ENCODE results near the gene SGSM1.
"Not testable (repeated sequence)": the region's sequence is repeated elsewhere in the genome, so short reads cannot be mapped to it uniquely, and the experiment has no call there.

The SGSM1 gene

GRCh38 chr22:24836282-24836681, 30.3 kb downstream of the SGSM1 start:
- no peak for DNase-seq (ENCODE audit: low read depth in 2 of 2)

- DNase-seq (ENCODE audit: low read depth in 2 of 2) = not testable (repeated sequence)
Measured at GRCh38 chr22:24837517-24837916, 31.5 kb downstream of the SGSM1 start.

- DNase-seq (ENCODE audit: low read depth in 2 of 2) = no peak
Measured at GRCh38 chr22:24841261-24841660, 35.2 kb downstream of the SGSM1 start.

GRCh38 chr22:24843048-24843447, 37.0 kb downstream of the SGSM1 start:
- no peak for DNase-seq (ENCODE audit: low read depth in 2 of 2)

GRCh38 chr22:24845041-24845898, 39.3 kb downstream of the SGSM1 start:
- no peak for DNase-seq (ENCODE audit: low read depth in 2 of 2)

- DNase-seq (ENCODE audit: low read depth in 2 of 2) = no peak
Measured at GRCh38 chr22:24847490-24847889, 41.5 kb downstream of the SGSM1 start.

- no peak for DNase-seq (ENCODE audit: low read depth in 2 of 2)
Measured at GRCh38 chr22:24848559-24849168, 42.7 kb downstream of the SGSM1 start.

- no peak for DNase-seq (ENCODE audit: low read depth in 2 of 2)
Measured at GRCh38 chr22:24855794-24856193, 49.8 kb downstream of the SGSM1 start.

- DNase-seq (ENCODE audit: low read depth in 2 of 2) = no peak
Measured at GRCh38 chr22:24857576-24857975, 51.6 kb downstream of the SGSM1 start.

- DNase-seq (ENCODE audit: low read depth in 2 of 2) = no peak
Measured at GRCh38 chr22:24859587-24859986, 53.6 kb downstream of the SGSM1 start.

GRCh38 chr22:24865508-24865907, 59.5 kb downstream of the SGSM1 start:
- DNase-seq (ENCODE audit: low read depth in 2 of 2) = no peak

GRCh38 chr22:24867323-24868022, 61.5 kb downstream of the SGSM1 start:
- DNase-seq (ENCODE audit: low read depth in 2 of 2) = no peak

GRCh38 chr22:24868979-24869378, 63.0 kb downstream of the SGSM1 start:
- no peak for DNase-seq (ENCODE audit: low read depth in 2 of 2)

GRCh38 chr22:24871611-24872205, 65.7 kb downstream of the SGSM1 start:
- DNase-seq (ENCODE audit: low read depth in 2 of 2) = no peak

- DNase-seq (ENCODE audit: low read depth in 2 of 2) = no peak
Measured at GRCh38 chr22:24873226-24873625, 67.2 kb downstream of the SGSM1 start.

GRCh38 chr22:24875862-24876506, 70.0 kb downstream of the SGSM1 start:
- DNase-seq (ENCODE audit: low read depth in 2 of 2) = no peak

GRCh38 chr22:24876700-24877099, 70.7 kb downstream of the SGSM1 start:
- DNase-seq (ENCODE audit: low read depth in 2 of 2) = no peak

- no peak for DNase-seq (ENCODE audit: low read depth in 2 of 2)
Measured at GRCh38 chr22:24878969-24879368, 73.0 kb downstream of the SGSM1 start.

- DNase-seq (ENCODE audit: low read depth in 2 of 2) = no peak
Measured at GRCh38 chr22:24883432-24883831, 77.4 kb downstream of the SGSM1 start.

- no peak for DNase-seq (ENCODE audit: low read depth in 2 of 2)
Measured at GRCh38 chr22:24887260-24887659, 81.2 kb downstream of the SGSM1 start.

GRCh38 chr22:24893341-24894070, 87.5 kb downstream of the SGSM1 start:
- no peak for DNase-seq (ENCODE audit: low read depth in 2 of 2)

All from stimulated activated CD8-positive, alpha-beta memory T cell treated with anti-CD3 and anti-CD28 coated beads, Interleukin-15, amount 100 ng/mL, for 48 hours (primary cell).